ENCODE measurements around the gene FGGY. TPM values are rescaled to one million over a fixed set of nuclear protein-coding genes. Genes with fewer than 3 reads are reported as not detected.
A peak's percentile ranks its signal among the peaks of the same experiment; 100 is the strongest.

The FGGY gene
- total RNA-seq, 1 experiment from 2014 or later, result 14.6 TPM

- H3K23me2 ChIP-seq (ENCODE audit: insufficient read length, low read depth, low read length, poor library complexity, severe bottlenecking), result no peaks in the 10 kb centered on the region
- no peak overlapping the region for H2BK5ac ChIP-seq (ENCODE audit: insufficient read length, low read length)
- no peak overlapping the region for H2BK120ac ChIP-seq (ENCODE audit: low read depth, low read length, poor library complexity, severe bottlenecking)
- no peak overlapping the region for H2AFZ ChIP-seq (ENCODE audit: low read length)
- H3K4ac ChIP-seq (ENCODE audit: low read depth, low read length), result no peak overlapping the region
- no peak overlapping the region for H4K5ac ChIP-seq (ENCODE audit: insufficient read length, low read depth, low read length)
- no peak overlapping the region for H3K23ac ChIP-seq (ENCODE audit: insufficient read length, low read depth, low read length)
- H3K79me2 ChIP-seq (ENCODE audit: insufficient read depth, low read length), result no peaks in the 10 kb centered on the region
- H2BK15ac ChIP-seq (ENCODE audit: low read depth, low read length), result no peak overlapping the region
- H3K27me3 ChIP-seq (ENCODE audit: insufficient read depth, low read length), result no peaks in the 10 kb centered on the region
- no peak overlapping the region for H3K14ac ChIP-seq (ENCODE audit: insufficient read depth, low read length)
- H4K8ac ChIP-seq (replicated peaks; ENCODE audit: insufficient read length, low read depth, low read length), result no peak overlapping the region
- H3K9me3 ChIP-seq (ENCODE audit: control insufficient read depth, low read depth, low read length), result no peaks in the 10 kb centered on the region
- H4K91ac ChIP-seq (ENCODE audit: insufficient read length, low read depth, low read length), result no peak overlapping the region
- peaks cover 13 to 16% of the 10 kb centered on the region in 2 experiments for H3K4me1 Mint-ChIP-seq
- no peak overlapping the region for H3K4me2 ChIP-seq (ENCODE audit: insufficient read depth, insufficient read length, low read length)
- H2AK5ac ChIP-seq (ENCODE audit: insufficient read length, low read length), result no peak overlapping the region
- H3K9me3 Mint-ChIP-seq, result peaks cover 15% of the 10 kb centered on the region in 2 experiments
- H2BK12ac ChIP-seq (ENCODE audit: insufficient read length, low read depth, low read length), result no peak overlapping the region
- H3K4me3 Mint-ChIP-seq, result no peak overlapping the region
- no peak overlapping the region for H3T11ph ChIP-seq (ENCODE audit: low read length)
- H3K36me3 Mint-ChIP-seq (ENCODE audit: insufficient read depth in 1 of 3, low read depth in 3 of 3), result peaks cover 9 to 27% (median 12%) of the 10 kb centered on the region in 3 experiments
- TF ChIP-seq CTCF (conservative IDR thresholded peaks at IDR 0.05), result no peak
- H3K79me1 ChIP-seq (ENCODE audit: insufficient read depth, low read depth, low read length, poor library complexity, severe bottlenecking), result no peaks in the 10 kb centered on the region
- no peak overlapping the region for H3K27ac ChIP-seq (ENCODE audit: insufficient read length, low read depth, low read length)
- no peak for DNase-seq
- no peaks in the 10 kb centered on the region for H4K20me1 ChIP-seq (ENCODE audit: control insufficient read depth, insufficient read depth, insufficient read length)
- H3K56ac ChIP-seq (ENCODE audit: insufficient read length, low read depth, low read length), result no peak overlapping the region
- H3K4me1 ChIP-seq (ENCODE audit: insufficient read depth, low read length), result no peaks in the 10 kb centered on the region; the same call in 1 of the 2 replicates
- H3K9ac ChIP-seq (ENCODE audit: extremely low read depth, insufficient read length, low read length), result no peak overlapping the region
- WGBS (ENCODE audit: extremely low coverage, insufficient read length, low lambda C conversion rate), result no CpG with 5 or more reads among the region's 1 CpG
- peaks cover 3% of the 10 kb centered on the region; the same call in 1 of the 2 replicates for H3K27me3 Mint-ChIP-seq (ENCODE audit: low read depth)
- no peak overlapping the region for H2BK20ac ChIP-seq (ENCODE audit: low read depth, low read length, poor library complexity, severe bottlenecking)
- H3K27ac Mint-ChIP-seq, result peak overlapping the region in 2 of 3 experiments; percentile 41 to 59; a peak in 2 of 7 replicates
- no peak overlapping the region for H3K18ac ChIP-seq (ENCODE audit: insufficient read length, low read depth, low read length)
These were observed 434.7 kb downstream of the FGGY start for GRCh38 chr1:59731591-59731990.
